Astrocyte of the hippocampus (primary cell): ENCODE results near the gene TM4SF18.

ENCODE experiments used
- DNase-seq: peaks from one replicate; pipeline ENCODE4 v3.0.0; 2011; ENCODE audit warnings: low read depth, low spot score

Gene TM4SF18

DNA sequence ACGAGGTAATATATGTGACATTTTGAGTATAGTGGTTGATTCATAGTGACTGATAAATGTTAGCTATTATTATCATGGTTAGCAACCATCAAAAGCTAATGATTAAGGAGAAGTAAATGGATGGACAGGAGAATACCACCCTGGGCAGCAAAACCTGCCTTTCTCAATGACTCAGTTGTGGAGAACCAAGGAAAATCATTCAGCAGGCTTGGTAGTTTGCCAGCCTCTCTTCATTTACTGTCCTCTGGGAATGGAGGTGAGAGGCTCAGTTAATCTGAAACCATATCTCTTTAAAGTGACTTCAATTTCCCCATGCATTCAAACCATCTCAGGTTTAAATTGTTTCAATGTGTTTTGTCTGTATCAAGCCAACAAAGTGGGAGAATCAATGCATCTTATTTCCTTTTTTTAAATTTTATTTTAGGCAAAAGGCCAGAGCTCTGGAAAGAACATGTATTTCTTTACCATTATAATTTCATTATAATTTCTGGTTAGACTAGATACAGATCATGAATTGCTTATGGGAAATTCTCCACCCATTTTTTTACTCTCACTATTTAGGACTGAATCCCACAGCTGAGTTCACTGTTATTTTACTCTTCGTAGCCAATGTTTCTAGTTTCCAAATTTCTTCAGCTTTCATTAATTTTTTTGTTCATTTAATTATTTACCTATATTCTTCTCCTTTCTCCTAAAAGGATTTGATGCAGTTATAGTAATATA is 2.7 kb downstream of the TM4SF18 start:
- DNase-seq, result peak; percentile 13

DNA sequence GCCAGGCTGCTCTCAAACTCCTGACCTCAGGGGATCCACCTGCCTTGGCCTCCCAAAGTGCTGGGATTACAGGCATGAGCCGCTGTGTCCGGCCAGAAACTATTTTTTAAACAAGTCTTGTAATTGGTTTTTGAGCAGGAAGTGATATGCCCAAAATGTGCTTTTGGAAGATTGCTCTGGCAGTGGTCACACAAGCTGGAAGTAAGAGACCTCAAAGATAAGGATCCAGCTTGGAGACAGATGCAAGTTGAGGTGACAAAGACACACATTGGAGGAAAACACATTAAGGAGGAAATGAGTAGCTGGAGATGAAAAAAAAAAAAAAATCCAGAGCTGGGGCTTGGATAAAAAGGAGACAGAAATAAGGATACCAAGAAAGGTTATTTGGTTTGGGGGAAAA is 6.3 kb downstream of the TM4SF18 start:
- no peak for DNase-seq

DNA sequence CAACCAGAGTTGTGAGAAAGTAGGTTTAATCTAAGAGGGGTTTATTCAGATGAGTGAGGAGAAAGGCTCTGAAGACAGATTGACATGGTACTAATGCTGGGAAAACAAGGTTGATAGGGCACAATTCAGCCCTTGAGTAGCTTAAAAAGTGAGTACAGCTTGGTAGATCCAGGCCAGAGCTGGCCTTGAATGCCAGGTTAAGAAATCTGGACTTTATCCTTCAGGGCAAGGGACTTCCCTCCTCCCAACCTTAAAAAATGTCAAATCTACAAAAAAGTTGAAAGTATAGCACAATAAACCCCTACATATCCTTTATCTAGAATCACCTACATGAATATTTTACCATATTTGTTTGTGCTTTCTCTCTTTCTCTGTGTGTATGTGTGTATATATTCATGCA is 7.9 kb downstream of the TM4SF18 start:
- DNase-seq, result no peak

DNA sequence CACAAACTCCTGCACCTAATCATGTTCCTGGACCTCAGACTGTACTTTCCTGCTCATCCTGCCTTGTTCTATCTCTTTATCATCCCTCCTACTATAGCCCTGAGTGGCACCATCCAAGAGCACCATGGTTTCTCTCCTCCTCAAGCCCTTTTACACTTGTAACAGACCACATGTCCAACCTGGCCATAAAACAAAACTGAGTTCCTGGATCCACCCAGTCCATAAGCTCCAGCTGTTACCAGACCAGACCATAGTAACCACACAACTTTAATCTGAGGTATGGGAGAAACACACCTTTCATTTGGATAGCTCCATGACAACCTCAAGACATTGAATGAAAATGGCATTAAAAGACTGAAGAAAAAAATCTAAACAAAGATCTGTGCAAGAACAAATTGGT is 9.1 kb downstream of the TM4SF18 start:
- DNase-seq, result no peak

DNA sequence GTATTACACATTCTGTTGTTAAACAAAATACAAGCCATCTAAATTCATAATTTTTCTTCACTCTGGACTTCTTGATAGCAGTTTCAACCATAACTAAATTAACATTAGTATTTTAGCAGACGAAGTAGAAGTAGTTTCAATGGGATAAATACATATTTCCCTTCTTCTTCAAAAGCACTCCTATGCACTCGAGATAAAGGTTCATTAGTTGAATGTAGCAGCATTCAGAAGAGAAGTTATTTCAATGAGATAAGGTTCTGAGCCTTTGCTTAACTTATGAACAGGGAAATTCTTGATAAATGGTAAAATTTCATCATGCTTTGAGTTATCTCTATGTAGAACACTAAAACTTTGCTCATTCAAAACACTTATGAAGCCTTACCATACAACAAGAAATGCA is 11.8 kb downstream of the TM4SF18 start:
- no peak for DNase-seq

DNA sequence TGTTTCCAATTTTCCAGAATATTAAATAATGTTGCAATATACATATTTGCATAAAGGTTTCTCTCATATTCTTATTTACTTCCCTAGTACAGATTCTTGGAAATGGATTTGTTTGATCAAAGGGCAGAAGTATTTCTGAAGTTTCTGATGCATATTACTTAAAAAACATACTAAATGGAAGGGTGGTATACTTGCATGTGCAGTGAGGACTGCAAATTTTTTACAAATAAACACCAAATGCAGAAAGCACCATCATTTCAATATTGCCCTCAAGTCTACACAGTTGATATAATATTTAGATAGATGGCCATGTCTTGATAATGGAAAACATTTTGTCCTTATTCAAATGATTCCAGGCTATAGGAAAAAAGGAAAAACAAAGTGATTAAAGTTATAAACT is 12.3 kb downstream of the TM4SF18 start:
- no peak for DNase-seq

DNA sequence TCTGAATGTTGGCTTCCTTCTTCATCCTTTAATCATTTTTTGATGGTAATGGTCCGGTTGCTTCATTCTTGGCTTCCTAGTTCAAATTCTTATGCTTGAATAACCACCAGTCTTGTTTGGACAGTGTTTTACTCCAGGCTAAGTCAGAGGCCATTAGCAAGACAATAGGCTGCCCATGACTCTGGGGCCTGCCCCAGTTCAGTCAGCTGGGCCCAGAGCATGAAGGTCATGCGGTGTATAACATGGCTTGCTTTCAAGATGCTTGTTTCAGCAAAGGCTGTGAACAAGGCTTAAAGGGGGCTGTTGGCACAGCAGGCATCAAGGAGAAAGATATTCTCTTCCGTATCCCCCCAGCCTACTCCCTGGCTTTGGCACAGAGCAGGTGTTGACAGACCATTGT is 13.7 kb downstream of the TM4SF18 start:
- peak; percentile 49 for DNase-seq

DNA sequence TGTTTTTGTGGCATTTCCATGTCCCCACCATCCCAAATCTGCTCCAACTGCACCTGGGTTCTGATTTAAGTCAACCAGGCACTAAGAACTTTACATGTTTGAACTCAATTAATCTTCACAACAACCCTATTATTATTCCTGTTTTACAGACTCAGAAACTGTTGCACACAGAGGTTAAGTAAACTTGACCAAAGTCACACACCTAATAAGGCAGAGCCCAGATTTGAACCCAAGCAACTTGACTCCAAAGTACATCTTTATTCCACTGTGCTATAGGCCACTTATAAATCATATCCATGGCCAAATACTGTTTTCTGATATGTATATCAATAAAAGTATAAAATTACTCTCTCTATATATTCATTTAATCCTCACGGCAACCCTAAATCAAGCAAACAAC is 16.4 kb downstream of the TM4SF18 start:
- DNase-seq, result no peak

DNA sequence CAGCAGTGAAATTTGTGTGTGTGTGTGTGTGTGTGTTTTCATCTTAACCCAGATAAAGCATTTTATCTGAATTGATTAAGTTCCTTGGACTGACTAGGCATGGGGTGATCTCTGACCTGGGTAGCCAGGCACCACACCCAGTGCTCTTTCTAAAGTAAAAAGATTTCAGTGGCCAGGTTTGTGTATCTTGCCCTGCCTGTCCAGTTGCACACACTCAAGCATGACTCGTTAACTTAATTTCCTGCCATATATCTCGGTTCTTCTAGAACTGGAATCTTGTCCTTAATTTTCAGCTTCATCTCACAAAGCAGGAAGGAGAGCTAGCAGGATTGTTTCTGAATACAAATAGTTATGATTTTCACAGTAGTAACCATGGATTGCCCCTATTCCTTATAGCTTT is 17.0 kb downstream of the TM4SF18 start:
- DNase-seq, result no peak

DNA sequence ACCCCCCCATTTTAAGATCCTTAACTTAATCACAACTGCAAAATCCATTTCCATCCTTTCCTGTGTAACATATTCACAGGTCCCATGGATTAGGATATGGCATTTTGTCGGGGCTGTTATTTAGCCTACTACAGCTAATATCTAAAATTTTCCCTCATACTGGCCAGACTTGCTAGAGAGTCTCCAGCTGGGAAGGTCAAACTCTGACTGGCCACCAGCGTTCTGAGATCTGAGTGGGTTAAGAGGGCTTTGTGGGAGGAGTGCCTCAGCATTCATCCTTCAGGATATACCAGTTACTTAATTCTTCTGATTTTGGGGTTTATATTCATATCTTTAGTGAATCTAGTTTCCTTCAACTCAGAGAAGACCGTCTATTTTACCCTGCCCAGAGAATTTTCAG is 17.7 kb downstream of the TM4SF18 start:
- DNase-seq, result no peak

DNA sequence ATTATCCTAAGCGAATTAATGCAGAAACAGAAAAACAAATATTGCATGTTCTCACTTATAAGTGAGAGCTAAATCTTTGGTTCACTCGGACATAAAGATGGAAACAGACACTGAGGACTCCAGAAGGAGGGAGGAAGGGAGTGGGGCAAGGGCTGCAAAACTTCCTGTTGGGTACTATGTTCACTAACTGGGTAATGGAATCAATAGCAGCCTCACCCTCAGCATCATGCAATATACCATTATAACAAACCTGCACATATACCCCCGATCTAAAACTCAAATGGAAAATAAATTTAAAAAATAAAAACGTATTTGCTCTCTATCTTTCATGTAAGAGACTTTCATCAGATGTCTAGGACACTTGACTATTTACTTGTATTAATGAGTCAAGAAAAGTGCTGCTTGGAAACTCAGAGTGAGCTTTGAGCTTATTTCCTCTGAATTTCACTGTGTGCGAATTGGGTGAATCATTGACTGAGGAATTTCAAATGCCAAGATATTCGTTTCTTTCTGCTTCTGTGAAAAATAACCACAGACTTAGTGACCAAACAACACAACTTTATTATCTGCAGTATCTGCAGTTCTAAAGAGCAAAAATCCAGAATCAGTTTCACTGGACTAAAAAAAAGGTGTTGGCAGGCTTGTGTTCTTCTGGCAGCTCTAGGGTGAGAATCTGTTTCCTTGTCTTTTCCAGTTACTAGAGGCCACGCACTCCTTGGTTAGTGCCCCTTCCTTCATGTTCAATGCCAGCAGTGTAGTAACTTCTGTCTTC is 18.4 kb downstream of the TM4SF18 start:
- peak; percentile 86 for DNase-seq

DNA sequence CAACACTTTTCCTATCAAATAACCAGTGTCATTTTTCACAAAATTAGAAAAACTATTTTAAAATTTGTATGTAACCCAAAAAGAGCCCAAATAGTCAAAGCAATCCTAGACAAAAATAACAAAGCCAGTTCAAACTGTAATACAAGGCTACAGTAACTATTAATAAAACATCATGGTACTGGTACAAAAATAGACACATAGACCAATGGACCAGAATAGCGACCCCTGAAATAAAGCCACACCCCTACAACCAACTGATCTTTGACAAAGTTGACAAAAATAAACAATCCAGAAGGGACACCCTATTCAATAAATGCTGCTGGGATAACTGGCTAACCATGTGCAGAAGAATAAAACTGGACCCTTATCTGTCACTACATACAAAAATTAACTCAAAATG is 19.9 kb downstream of the TM4SF18 start:
- DNase-seq, result no peak

DNA sequence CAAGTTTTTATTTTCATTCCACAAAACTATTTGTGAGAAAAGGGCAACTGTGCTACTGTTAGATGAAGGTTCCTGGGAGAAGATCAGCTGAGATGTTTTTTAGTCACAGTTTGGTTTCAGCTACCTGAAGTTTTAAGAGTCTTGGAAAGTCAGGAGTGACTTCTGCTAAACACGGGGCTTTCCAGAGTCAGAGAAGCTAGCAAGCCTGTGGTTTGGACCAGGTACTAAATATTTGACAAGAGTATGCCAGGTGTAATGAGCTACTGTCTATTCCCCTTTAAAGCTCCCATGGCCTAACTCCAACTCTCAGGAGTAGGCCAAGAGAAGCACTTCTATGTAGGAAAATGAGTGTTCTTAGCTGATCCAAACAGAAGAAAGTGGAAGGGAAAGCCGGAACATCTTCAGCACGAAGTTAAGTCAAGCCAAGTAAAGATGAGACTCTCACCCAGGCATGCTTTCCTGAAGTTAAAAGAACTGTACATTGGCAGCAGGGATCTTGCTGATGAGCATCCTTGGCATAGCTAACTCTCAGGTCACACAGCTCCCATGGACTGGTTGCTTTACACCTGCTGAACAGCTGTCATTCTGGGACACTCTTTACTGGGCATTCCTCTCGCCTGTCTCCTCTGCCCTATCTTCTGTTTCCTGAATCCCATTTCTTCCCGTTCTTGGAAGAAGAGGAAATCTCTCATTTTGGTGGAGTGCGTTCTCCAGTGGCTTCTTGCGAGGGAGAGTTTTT is 22.5 kb downstream of the TM4SF18 start:
- DNase-seq, result peak; percentile 41

DNA sequence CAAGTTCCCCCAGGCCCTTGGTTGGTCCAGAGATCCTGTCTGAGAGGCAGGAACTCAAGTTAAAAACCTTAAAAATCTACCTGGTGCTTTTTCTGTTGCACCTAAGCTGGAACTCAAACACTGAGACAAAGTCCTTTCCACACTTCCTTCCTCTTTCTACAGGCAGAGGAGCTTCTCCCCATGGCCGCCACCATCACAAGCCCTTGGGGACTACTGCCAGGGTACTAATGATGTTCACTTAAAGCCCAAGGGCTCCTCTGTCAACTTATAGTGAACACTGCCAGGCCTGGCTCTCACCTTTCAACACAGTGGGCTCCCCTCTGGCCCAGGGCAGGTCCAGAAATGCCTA is 26.0 kb downstream of the TM4SF18 start:
- DNase-seq, result no peak

DNA sequence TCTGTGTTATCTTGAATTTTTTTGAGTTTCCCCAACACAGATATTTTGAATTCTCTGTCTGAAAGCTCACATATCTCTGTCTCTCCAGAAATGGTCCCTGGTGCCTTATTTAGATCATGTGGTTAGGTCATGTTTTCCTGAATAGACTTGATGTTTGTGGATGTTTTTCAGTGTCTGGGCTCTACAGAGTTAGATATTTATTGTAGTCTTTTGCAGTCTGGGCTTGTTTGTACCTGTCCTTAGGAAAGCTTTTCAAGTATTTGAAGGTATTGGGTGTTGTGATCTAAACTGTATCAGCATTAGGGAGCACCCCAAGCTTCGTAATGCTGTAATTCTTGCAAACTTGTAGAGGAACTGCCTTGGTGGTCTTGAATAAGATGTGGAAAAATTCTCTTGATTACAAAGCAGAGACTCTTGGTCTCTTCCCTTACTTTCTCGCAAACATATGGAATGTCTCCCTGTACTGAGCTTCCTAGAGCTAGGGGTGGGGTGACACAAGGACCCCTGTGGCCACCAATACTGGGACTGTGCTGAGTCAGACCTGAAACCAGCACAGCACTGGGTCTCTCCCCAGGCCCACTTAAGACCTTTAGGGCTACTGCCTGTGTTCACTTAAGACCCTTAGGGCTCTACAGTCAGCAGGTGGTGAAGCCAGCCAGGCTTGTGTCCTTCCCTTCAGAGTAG is 26.5 kb downstream of the TM4SF18 start:
- DNase-seq, result no peak

DNA sequence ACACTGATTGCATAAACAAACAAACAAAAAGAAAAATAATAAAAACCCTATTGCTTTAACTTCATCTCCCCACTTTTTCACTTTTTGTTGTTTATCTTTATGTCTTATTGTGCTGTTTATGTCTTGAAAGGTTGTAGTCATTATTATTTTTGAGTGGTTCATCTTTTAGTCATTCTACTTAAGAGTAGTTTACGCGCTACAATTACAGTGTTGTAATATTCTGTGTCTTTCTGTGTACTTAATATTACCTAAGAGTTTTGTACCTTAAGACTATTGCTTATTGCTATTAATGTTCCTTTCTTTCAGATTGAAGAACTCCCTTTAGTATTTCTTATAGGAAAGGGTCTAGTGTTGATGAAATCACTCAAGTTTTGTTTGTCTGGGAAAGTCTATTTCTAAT is 28.1 kb downstream of the TM4SF18 start:
- DNase-seq, result no peak

DNA sequence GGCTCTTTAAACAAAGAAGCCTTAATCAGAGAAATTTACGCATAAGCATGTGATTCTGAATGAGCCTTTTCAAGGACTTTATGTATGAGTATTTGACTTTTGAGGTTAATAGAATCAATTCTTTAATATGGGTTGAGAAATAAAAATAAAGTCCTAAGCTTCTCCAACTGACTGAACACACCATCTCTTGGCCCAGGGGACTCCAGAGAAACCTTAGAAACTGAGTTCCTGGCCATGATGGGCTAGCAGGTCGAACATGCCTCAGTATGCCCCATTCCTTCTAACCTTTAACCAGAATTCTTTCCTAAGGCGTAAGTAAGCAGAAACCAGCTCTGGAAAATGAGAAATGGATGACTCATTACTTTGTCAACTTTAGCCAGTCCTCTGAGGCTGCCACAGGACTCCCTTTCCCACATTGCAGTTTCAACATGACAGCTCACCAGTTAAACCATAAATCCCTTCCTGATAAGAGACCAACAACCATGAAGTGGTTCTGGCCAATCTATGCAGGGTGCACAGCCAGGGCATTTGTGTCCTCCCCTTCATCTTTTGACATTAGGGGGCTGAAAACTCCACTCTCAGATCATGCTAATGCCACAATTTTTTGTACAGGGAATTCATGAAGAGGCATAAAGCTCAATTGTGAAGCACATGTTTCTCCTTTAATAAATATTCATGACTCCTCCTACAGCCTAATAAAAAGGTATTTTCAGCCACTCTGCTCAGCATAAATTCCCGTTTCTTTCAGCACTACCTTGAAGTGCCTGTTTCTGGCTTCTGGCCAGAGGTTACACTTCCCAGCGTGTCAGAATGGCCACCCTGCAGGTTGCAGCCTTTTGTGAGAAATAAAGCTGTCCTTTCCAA is 33.3 kb downstream of the TM4SF18 start:
- DNase-seq, result peak; percentile 95

DNA sequence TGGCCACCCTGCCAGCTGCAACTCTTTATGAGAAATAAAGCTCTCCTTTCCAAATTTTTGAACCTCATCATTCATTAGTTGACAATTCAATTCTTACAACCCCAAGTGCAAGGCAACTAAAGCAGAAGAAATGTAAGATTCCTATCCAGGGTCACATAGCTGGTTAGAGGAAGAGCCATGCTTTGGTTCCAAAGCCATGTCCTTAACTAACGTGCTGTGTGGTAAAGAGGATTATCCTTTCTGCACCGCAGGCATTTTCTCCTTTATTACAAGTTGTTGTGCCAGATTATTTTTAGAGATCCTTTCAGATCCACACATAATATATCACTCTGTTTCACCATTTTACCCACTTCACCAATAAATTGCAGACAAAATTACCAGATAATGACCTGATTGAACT is 36.5 kb downstream of the TM4SF18 start:
- DNase-seq, result no peak

DNA sequence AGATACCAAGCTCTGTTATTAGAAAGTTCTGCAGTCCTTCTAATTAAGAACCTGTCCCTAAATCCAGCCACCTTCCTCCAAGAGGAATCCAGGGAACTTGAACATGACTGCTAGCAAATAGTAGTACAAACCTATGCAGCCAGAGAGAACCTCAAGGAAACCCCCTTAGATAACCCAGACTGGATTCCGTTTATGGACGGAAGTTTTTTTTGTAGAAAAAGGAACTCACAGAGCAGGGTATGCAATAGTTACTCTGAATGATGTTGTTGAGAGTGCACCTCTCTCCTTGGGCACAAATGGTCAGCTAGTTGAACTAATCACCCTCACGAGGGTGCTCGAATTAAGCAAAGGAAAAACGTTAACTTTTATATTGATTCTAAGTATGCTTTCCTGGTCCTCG is 40.8 kb downstream of the TM4SF18 start:
- DNase-seq, result no peak

DNA sequence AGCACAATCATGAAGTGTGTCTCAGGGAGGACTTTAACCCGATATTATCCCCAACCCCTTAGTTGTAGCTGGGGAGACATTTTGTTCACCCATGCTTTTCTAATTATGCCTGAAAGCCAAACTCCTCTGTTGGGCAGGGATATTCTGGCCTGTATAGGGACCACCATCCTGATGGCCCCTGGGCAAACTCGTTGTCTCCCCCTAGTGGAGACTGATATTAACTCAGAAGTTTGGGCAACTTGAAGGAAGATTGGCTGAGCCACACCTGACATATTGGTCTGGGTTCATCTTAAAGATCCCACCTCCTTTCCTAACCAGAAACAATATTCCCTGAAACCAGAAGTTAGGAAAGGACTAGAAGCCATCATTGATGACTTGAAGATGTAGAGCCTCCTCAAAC is 42.3 kb downstream of the TM4SF18 start:
- DNase-seq, result no peak

DNA sequence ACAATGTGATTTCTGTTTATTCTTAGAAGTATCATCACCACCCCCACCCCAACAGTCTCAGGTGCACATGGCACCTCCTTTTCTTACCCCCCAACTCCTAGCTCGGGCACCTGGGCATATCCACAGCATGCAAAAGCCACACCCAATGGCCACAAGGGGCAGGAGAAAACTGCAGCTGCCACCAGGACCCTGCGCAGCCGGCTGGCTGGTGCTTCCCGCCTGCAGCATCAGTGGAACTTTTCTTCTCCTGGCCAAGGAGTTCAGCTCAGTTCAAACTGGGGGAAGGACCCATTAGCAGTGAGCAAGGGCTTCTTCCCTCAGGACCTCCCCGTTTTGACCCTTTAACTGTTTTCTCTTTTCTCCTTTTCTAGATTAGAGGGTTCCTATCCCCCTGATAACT is 44.8 kb downstream of the TM4SF18 start:
- no peak for DNase-seq
